GM18951 (cell line): Measurements from ENCODE around the gene FAM187B.

Experiments
- POLR2A ChIP-seq: IDR thresholded peaks from 4 replicates; pipeline ENCODE4 v1.6.1; 2011; ENCODE audit warnings: mild to moderate bottlenecking; ENCODE audit not compliant: insufficient read length, insufficient read depth; ENCODE audit errors: extremely low read depth
- in situ Hi-C: fragments of 300-500 bp; cut with MboI; formaldehyde crosslinking; loops from one replicate; pipeline ENCODE4 v1.12.0; 2022; ENCODE audit warnings: low sequenced_read_pairs, mixed read lengths, inconsistent platforms; ENCODE audit not compliant: unreplicated experiment

The FAM187B gene

GRCh38 chr19:35220315-35220921, 8.1 kb downstream of the FAM187B start:
- TF ChIP-seq POLR2A: no peak
- in situ Hi-C loops: no loop called here

- no peak for TF ChIP-seq POLR2A
- in situ Hi-C loops: no loop called here
Measured at GRCh38 chr19:35219008-35219407, 9.5 kb downstream of the FAM187B start.

- in situ Hi-C loops: no loop called here
- TF ChIP-seq POLR2A: no peak
Measured at GRCh38 chr19:35217649-35217990, 10.9 kb downstream of the FAM187B start.

- in situ Hi-C loops: no loop called here
- TF ChIP-seq POLR2A: no peak
Measured at GRCh38 chr19:35216833-35217648, 11.5 kb downstream of the FAM187B start.

GRCh38 chr19:35216016-35216832, 12.3 kb downstream of the FAM187B start:
- in situ Hi-C loops: no loop called here
- TF ChIP-seq POLR2A: no peak

GRCh38 chr19:35214766-35215422, 13.6 kb downstream of the FAM187B start:
- in situ Hi-C loops: no loop called here
- TF ChIP-seq POLR2A: no peak

GRCh38 chr19:35213663-35214632, 14.6 kb downstream of the FAM187B start:
- no peak for TF ChIP-seq POLR2A
- in situ Hi-C loops: no loop called here

- in situ Hi-C loops: no loop called here
- no peak for TF ChIP-seq POLR2A
Measured at GRCh38 chr19:35212241-35212640, 16.3 kb downstream of the FAM187B start.

- TF ChIP-seq POLR2A: no peak
- in situ Hi-C loops: no loop called here
Measured at GRCh38 chr19:35211545-35212230, 16.9 kb downstream of the FAM187B start.

- TF ChIP-seq POLR2A: no peak
- in situ Hi-C loops: no loop called here
Measured at GRCh38 chr19:35209646-35210045, 18.9 kb downstream of the FAM187B start.

- TF ChIP-seq POLR2A: no peak
- in situ Hi-C loops: no loop called here
Measured at GRCh38 chr19:35208121-35208520, 20.4 kb downstream of the FAM187B start.
